Activated CD4-positive, alpha-beta T cell treated with anti-CD3 and anti-CD28 coated beads, Interleukin-2, amount 10 ng/mL, durations not matched to agents 7 days and 5 days (primary cell): ENCODE results near the gene PPP5C. TPM values are rescaled to one million over a fixed set of nuclear protein-coding genes. Genes with fewer than 3 reads are reported as not detected.

Experiments used
- CTCF ChIA-PET: fragments of 350-600 bp; sonication (Branson Sonifier 250); formaldehyde crosslinking; loops from one replicate; lab custom pipeline; 2021; ENCODE audit warnings: antibody characterized with exemption; lab: Charles Lee
- POLR2A ChIA-PET: fragments of 350-600 bp; sonication (Branson Sonifier 250); formaldehyde crosslinking; loops from one replicate; lab custom pipeline; 2021; ENCODE audit warnings: antibody characterized with exemption; lab: Charles Lee
- DNase-seq: peaks from one replicate; pipeline ENCODE4 v3.0.0-alpha.2; 2020
- H3K27ac Mint-ChIP-seq: one replicate; pipeline ENCODE4 v1.8.0; 2021; ENCODE audit warnings: mild to moderate bottlenecking, moderate library complexity, mixed read lengths
- H3K27me3 Mint-ChIP-seq: one replicate; pipeline ENCODE4 v1.8.0; 2021; ENCODE audit warnings: mixed read lengths
- H3K36me3 Mint-ChIP-seq: one replicate; pipeline ENCODE4 v1.8.0; 2021; ENCODE audit warnings: low read depth, mixed read lengths
- H3K4me1 Mint-ChIP-seq: one replicate; pipeline ENCODE4 v1.8.0; 2021; ENCODE audit warnings: mixed read lengths
- H3K4me3 Mint-ChIP-seq: one replicate; pipeline ENCODE4 v1.8.0; 2021; ENCODE audit warnings: mild to moderate bottlenecking, moderate library complexity, mixed read lengths
- H3K9me3 Mint-ChIP-seq: one replicate; pipeline ENCODE4 v1.8.0; 2021; ENCODE audit warnings: mixed read lengths
- total RNA-seq, 2 experiments: library from RNA; stranded (reverse); gene quantifications; one replicate each; pipeline ENCODE4 v1.2.3, GENCODE V29; 2021

The PPP5C gene
- total RNA-seq, 2 experiments from 2014 or later: 101 to 102 TPM

GRCh38 chr19:46385636-46386035 lies 38.7 kb downstream of the PPP5C start:
- ChIA-PET CTCF (no interaction called here), POLR2A (no interaction called here)
- no peak for DNase-seq
- Mint-ChIP-seq H3K9me3 (no peaks in the 10 kb centered on the region), H3K27me3 (no peaks in the 10 kb centered on the region), H3K27ac (peak overlapping the region; percentile 13), H3K4me3 (no peak overlapping the region), H3K4me1 (no peaks in the 10 kb centered on the region), H3K36me3 (peaks cover 65% of the 10 kb centered on the region)

GRCh38 chr19:46386151-46386550 lies 39.3 kb downstream of the PPP5C start:
- H3K36me3 Mint-ChIP-seq: peaks cover 60% of the 10 kb centered on the region
- H3K4me3 Mint-ChIP-seq: no peak overlapping the region
- ChIA-PET CTCF (no interaction called here), POLR2A (no interaction called here)
- no peak for DNase-seq
- no peak overlapping the region for H3K27ac Mint-ChIP-seq
- no peaks in the 10 kb centered on the region for H3K27me3 Mint-ChIP-seq
- H3K9me3 Mint-ChIP-seq: no peaks in the 10 kb centered on the region
- H3K4me1 Mint-ChIP-seq: no peaks in the 10 kb centered on the region

- CTCF ChIA-PET: interaction anchor here (1.0 kb wide), 1 partner anchor 28 kb away, joined by 4 read pairs; no protein-coding TSS in a partner anchor
- POLR2A ChIA-PET: no interaction called here
- peaks cover 57% of the 10 kb centered on the region for H3K36me3 Mint-ChIP-seq
- DNase-seq: no peak
- no peaks in the 10 kb centered on the region for H3K4me1 Mint-ChIP-seq
- no peak overlapping the region for H3K27ac Mint-ChIP-seq
- no peaks in the 10 kb centered on the region for H3K9me3 Mint-ChIP-seq
- no peaks in the 10 kb centered on the region for H3K27me3 Mint-ChIP-seq
- no peak overlapping the region for H3K4me3 Mint-ChIP-seq
Measured at GRCh38 chr19:46386996-46387712, 40.3 kb downstream of the PPP5C start.

DNA sequence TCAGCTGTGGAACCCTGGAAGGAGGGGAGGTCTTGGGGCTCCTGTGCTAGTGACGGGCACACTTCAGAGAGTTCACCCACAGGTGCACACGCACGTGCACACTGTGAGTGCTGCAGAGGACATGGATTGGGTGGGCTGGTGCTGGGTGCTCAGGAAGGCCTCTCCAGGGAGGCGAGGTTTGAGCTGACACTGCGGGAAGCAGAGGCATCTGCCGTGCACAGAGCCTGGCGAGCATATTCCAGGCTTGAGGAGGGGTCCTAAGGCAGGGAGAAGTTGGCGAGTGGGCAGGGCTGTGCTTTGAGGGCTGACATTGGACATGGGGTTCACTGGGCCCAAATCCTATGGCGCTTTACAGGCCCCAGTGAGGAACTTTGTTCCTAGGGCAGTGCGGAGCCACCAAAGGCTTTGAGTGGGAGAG lies 40.8 kb downstream of the PPP5C start:
- no peaks in the 10 kb centered on the region for H3K9me3 Mint-ChIP-seq
- CTCF ChIA-PET: no interaction called here
- H3K36me3 Mint-ChIP-seq: peaks cover 54% of the 10 kb centered on the region
- no peak overlapping the region for H3K27ac Mint-ChIP-seq
- no peaks in the 10 kb centered on the region for H3K27me3 Mint-ChIP-seq
- POLR2A ChIA-PET: no interaction called here
- H3K4me3 Mint-ChIP-seq: no peak overlapping the region
- DNase-seq: no peak
- peaks cover 3% of the 10 kb centered on the region for H3K4me1 Mint-ChIP-seq

DNA sequence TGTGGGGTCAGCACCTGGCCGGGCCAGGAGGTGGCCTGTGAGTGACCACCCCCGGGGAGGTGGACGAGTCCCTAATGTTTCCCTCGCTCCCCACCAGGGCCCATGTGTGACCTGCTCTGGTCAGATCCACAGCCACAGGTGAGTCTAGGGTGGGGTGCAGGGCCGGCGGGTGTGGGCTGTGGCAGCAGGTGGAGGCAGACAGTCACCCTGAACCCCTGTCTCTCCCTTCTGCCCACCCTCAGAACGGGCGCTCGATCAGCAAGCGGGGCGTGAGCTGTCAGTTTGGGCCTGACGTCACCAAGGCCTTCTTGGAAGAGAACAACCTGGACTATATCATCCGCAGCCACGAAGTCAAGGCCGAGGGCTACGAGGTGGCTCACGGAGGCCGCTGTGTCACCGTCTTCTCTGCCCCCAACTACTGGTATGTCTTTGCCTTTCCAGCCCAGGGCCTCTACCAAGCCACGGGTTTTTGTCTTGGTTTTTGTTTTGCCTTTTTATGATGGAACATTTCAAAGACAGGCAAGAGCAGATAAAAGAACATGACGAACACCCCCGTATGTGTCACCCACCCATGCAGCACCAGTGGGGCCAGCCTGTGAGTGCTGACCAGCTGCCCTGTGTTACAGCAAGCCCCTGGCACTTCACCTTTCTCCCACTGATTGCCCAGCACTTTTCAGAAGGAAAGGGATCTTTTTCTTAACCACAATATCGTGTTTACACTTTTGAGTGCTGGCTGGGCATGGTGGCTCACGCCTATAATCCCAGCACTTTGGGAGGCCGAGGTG lies 41.6 kb downstream of the PPP5C start:
- no peak overlapping the region for H3K4me3 Mint-ChIP-seq
- H3K27me3 Mint-ChIP-seq: no peaks in the 10 kb centered on the region
- no peaks in the 10 kb centered on the region for H3K9me3 Mint-ChIP-seq
- CTCF ChIA-PET: no interaction called here
- DNase-seq: no peak
- POLR2A ChIA-PET: no interaction called here
- no peak overlapping the region for H3K27ac Mint-ChIP-seq
- peaks cover 3% of the 10 kb centered on the region for H3K4me1 Mint-ChIP-seq
- H3K36me3 Mint-ChIP-seq: peaks cover 54% of the 10 kb centered on the region

DNA sequence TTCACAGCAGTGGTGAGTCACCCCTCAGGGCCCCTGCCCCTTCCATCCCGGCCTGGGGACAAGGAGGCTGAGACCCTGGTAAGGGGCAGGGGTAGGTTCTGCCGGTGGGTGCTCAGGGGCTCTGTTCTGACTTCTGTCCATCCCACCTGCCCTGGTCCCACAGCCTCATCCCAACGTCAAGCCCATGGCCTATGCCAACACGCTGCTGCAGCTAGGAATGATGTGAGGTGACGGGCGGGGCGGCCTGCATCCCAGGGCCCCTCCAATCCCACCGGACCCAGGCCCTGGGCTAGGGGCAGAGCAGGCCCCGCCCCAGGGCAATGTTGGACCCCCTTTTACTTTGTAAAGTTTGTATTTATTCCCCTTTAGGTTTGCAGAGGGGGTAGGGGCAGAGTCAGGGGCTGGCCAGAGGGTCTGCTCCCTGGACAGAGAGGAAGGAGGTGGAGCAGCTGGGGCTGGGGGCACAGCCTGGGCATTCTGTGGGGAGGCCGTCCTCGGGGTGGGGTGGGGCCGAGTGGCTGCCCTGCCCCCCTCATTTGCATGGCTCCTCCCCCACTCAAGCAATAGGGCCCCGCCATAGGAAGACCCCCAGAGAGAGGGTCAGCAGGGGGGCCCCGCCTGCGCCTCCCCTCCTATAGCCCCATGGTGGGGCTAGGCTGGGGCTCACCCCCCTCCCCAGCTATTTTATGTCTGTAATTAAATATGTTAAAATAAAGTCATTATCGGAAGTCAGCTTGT lies 43.4 kb downstream of the PPP5C start:
- no peaks in the 10 kb centered on the region for H3K27me3 Mint-ChIP-seq
- peaks cover 6% of the 10 kb centered on the region for H3K4me1 Mint-ChIP-seq
- ChIA-PET POLR2A (no interaction called here), CTCF (interaction anchor here (1.1 kb wide), 1 partner anchor 125 kb away, joined by 4 read pairs; no protein-coding TSS in a partner anchor)
- H3K27ac Mint-ChIP-seq: no peak overlapping the region
- peaks cover 44% of the 10 kb centered on the region for H3K36me3 Mint-ChIP-seq
- no peak for DNase-seq
- H3K9me3 Mint-ChIP-seq: no peaks in the 10 kb centered on the region
- H3K4me3 Mint-ChIP-seq: no peak overlapping the region

DNA sequence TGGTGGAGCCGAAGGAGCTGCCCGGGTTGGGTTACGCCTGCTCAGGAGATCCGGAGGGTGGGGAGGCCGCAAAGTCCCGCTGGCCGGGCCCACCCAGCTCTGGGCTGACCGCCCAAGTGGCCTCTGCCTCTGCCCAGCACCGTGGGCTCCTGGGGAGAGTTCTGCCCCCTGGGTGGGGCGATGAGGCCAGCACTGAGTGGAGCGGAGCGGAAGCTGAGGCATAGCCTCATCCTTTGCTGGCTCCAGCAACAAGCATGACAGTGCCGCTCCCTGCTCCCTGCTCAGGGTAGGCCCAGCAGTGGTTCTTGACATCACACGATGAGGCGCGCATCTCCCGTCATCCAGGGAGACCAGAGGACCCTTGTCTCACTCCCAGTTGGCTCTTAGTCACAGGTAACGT lies 44.0 kb downstream of the PPP5C start:
- Mint-ChIP-seq H3K36me3 (peaks cover 42% of the 10 kb centered on the region), H3K27ac (no peak overlapping the region), H3K4me3 (no peak overlapping the region), H3K9me3 (no peaks in the 10 kb centered on the region), H3K4me1 (peaks cover 9% of the 10 kb centered on the region), H3K27me3 (no peaks in the 10 kb centered on the region)
- DNase-seq: no peak
- CTCF ChIA-PET: no interaction called here
- POLR2A ChIA-PET: no interaction called here

DNA sequence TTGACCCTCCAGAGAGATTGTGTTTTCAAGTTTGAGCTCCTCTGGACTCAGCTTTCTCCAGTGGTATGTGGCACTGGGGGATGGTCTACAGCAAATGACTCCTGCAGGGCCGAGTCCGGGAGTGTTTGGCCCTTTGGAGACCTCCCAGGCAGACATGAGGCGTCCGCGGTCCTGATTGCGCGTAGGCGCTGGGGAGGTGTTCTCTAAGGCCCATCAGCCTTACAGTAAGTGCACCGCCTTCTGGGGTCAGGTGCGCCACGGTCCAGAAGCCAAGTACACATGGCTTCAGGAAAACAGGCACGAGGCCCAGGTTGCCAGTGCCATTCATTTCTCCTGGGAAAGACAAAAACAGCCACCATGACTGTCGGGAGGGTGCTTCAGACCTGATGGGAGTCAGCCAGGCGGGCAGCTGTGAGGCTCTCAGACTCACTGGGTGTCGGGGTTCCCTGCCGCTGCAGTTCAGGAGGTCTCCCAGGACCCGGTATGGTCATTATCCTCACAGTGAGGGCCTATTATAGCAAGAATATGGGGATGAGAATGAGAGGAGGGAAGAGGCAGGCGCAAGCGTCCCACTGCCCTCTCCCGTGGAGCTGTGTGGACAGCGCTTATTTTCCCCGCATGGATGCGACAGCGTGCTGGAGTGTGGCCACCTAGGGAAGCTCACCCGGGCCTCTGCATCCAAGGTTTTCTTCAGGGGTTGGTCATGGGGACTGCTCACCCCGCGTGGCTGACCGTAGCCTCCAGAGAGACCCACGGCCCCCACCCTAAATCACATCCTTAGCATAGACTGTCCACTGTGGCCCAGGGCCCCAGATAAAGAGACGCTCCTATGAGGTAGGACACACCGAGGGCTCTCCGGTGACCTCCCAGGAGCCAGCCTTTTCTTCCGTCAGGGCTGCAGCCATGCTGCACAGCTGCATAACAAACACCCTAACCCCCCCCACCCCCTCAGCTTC lies 44.7 kb downstream of the PPP5C start:
- no peaks in the 10 kb centered on the region for H3K9me3 Mint-ChIP-seq
- no peak overlapping the region for H3K27ac Mint-ChIP-seq
- ChIA-PET POLR2A (no interaction called here), CTCF (interaction anchor here (1.0 kb wide), 1 partner anchor 74 kb away, joined by 4 read pairs; no protein-coding TSS in a partner anchor)
- H3K4me3 Mint-ChIP-seq: no peak overlapping the region
- H3K27me3 Mint-ChIP-seq: no peaks in the 10 kb centered on the region
- DNase-seq: no peak
- H3K4me1 Mint-ChIP-seq: peaks cover 9% of the 10 kb centered on the region
- peaks cover 38% of the 10 kb centered on the region for H3K36me3 Mint-ChIP-seq

- H3K36me3 Mint-ChIP-seq: peaks cover 31% of the 10 kb centered on the region
- no peak overlapping the region for H3K27ac Mint-ChIP-seq
- no peaks in the 10 kb centered on the region for H3K27me3 Mint-ChIP-seq
- CTCF ChIA-PET: interaction anchor here (1.0 kb wide), 1 partner anchor 73 kb away, joined by 4 read pairs; no protein-coding TSS in a partner anchor
- POLR2A ChIA-PET: no interaction called here
- DNase-seq: no peak
- peaks cover 9% of the 10 kb centered on the region for H3K4me1 Mint-ChIP-seq
- H3K4me3 Mint-ChIP-seq: no peak overlapping the region
- no peaks in the 10 kb centered on the region for H3K9me3 Mint-ChIP-seq
Measured at GRCh38 chr19:46392252-46392801, 45.4 kb downstream of the PPP5C start.

DNA sequence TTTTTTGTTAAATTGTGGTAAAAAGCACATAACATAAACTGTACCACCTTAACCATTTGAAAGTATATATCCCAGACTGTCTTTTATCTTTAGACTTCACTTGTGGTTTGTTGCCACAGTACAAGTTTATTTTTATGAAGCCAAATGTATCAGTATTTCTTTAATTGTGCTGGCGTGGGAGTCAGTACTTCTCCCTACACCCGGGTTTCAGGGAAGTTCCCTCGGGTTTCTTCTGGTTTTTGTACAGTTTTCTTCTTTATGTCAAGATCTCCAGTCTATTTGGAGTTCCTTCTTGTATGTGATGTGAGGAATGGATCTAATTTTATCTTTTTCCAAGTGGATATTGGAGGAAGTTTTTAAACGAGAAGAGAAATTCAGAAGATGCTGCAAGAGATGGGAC lies 46.0 kb downstream of the PPP5C start:
- Mint-ChIP-seq H3K27ac (no peak overlapping the region), H3K9me3 (no peaks in the 10 kb centered on the region), H3K36me3 (peaks cover 26% of the 10 kb centered on the region), H3K4me1 (peaks cover 9% of the 10 kb centered on the region), H3K27me3 (peaks cover 3% of the 10 kb centered on the region), H3K4me3 (no peak overlapping the region)
- CTCF ChIA-PET: no interaction called here
- no peak for DNase-seq
- POLR2A ChIA-PET: no interaction called here

GRCh38 chr19:46393456-46394401 lies 46.8 kb downstream of the PPP5C start:
- Mint-ChIP-seq H3K27me3 (peaks cover 4% of the 10 kb centered on the region), H3K36me3 (peaks cover 20% of the 10 kb centered on the region), H3K27ac (no peak overlapping the region), H3K4me1 (peaks cover 9% of the 10 kb centered on the region), H3K9me3 (no peaks in the 10 kb centered on the region), H3K4me3 (no peak overlapping the region)
- CTCF ChIA-PET: interaction anchor here (0.7 kb wide), 1 partner anchor 47 kb away, joined by 3 read pairs; the partner anchor contains the start of gene PPP5C
- POLR2A ChIA-PET: no interaction called here
- DNase-seq: no peak
